ENCODE results near the gene WDHD1. TPM values are rescaled to one million over a fixed set of nuclear protein-coding genes. Genes with fewer than 3 reads are reported as not detected.
A peak's percentile ranks its signal among the peaks of the same experiment; 100 is the strongest.
"Not testable (repeated sequence)": the region's sequence is repeated elsewhere in the genome, so short reads cannot be mapped to it uniquely, and the experiment has no call there.

The WDHD1 gene
- total RNA-seq, 1 donor from 2014 or later = 56.2 TPM

DNA sequence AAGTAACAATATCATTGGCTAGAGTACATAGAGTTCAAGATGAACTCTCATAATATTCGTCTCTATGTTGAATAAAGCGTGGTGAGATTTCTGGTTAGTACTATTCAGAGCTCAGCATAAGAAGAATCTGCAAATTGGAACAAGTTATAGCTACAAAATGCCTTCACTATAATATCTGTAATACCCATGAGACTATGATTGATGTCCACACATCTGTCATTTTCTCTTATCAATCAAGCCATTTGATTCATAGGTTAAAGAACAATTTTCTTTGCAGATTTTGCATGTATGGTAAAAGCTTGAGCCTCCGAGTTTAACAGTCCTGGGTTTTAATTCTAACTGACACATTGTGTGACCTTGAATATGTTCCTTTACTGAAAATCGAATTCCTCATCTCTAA is 1.6 kb upstream of the WDHD1 start:
- H3K4me3 Mint-ChIP-seq = peak overlapping the region; percentile 86

DNA sequence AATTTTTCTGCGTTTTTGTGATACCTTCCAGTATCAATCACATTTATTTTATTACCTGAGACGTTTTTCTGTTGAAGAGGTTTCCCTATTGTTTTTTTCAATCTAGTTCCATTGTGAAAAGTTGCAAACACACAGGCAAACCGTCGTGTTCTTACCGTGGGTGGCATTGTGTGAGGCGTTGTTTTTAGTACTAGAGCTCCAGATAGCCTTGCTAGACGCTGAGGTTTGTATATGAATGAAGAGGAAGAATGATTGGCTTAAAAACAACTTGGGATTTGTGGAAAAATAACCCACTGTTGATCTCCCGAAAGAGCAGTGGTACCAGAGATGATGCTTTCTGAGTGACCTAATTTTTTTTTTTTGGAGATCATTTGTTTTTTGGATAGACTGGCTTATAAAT is 1.2 kb upstream of the WDHD1 start:
- TF ChIP-seq, protein P1, sequence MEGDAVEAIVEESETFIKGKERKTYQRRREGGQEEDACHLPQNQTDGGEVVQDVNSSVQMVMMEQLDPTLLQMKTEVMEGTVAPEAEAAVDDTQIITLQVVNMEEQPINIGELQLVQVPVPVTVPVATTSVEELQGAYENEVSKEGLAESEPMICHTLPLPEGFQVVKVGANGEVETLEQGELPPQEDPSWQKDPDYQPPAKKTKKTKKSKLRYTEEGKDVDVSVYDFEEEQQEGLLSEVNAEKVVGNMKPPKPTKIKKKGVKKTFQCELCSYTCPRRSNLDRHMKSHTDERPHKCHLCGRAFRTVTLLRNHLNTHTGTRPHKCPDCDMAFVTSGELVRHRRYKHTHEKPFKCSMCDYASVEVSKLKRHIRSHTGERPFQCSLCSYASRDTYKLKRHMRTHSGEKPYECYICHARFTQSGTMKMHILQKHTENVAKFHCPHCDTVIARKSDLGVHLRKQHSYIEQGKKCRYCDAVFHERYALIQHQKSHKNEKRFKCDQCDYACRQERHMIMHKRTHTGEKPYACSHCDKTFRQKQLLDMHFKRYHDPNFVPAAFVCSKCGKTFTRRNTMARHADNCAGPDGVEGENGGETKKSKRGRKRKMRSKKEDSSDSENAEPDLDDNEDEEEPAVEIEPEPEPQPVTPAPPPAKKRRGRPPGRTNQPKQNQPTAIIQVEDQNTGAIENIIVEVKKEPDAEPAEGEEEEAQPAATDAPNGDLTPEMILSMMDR (conservative IDR thresholded peaks at IDR 0.05) = no peak
- Mint-ChIP-seq H3K9me3 (no peaks in the 10 kb centered on the region), H3K36me3 (ENCODE audit: low read depth) (peaks cover 3% of the 10 kb centered on the region), H3K4me1 (peaks cover 48% of the 10 kb centered on the region), H3K4me3 (peak overlapping the region; percentile 86), H3K27me3 (ENCODE audit: low read depth) (no peaks in the 10 kb centered on the region), H3K27ac (ENCODE audit: unreplicated experiment) (peak overlapping the region; percentile 96)
- no peak for DNase-seq (ENCODE audit: low read depth, low spot score)

More for the DNA sequence above, 1.6 kb upstream of the WDHD1 start:
- no peak for DNase-seq (ENCODE audit: low read depth, low spot score)
- H3K36me3 Mint-ChIP-seq (ENCODE audit: low read depth) = peaks cover 2% of the 10 kb centered on the region
- TF ChIP-seq, protein P1 (conservative IDR thresholded peaks at IDR 0.05) = no peak
- peaks cover 48% of the 10 kb centered on the region for H3K4me1 Mint-ChIP-seq
- H3K9me3 Mint-ChIP-seq = no peaks in the 10 kb centered on the region
- H3K27me3 Mint-ChIP-seq (ENCODE audit: low read depth) = no peaks in the 10 kb centered on the region
- peak overlapping the region; percentile 96 for H3K27ac Mint-ChIP-seq (ENCODE audit: unreplicated experiment)

DNA sequence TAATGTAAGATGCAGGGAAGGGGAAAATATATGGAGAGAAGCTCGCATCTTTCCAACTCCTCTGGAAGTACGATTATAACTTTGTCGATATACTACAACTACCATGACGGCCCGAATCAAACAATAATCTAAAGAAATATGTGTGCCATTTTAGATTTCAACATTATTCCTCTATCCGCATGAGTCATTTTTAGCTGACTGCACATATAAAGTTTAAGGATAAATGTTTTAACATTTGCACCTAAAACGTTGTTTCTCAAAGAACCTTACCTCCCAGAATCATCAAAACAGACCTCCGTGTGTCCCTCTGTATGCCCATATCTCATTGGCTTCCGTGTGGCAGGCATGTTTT is 482 bp downstream of the WDHD1 start:
- no peak for DNase-seq (ENCODE audit: low read depth, low spot score)
- H3K4me3 Mint-ChIP-seq = peak overlapping the region; percentile 86
- no peaks in the 10 kb centered on the region for H3K27me3 Mint-ChIP-seq (ENCODE audit: low read depth)
- TF ChIP-seq, protein P1 (conservative IDR thresholded peaks at IDR 0.05) = no peak
- peaks cover 46% of the 10 kb centered on the region for H3K4me1 Mint-ChIP-seq
- no peaks in the 10 kb centered on the region for H3K9me3 Mint-ChIP-seq
- H3K36me3 Mint-ChIP-seq (ENCODE audit: low read depth) = peaks cover 4% of the 10 kb centered on the region
- peak overlapping the region; percentile 99 for H3K27ac Mint-ChIP-seq (ENCODE audit: unreplicated experiment)

DNA sequence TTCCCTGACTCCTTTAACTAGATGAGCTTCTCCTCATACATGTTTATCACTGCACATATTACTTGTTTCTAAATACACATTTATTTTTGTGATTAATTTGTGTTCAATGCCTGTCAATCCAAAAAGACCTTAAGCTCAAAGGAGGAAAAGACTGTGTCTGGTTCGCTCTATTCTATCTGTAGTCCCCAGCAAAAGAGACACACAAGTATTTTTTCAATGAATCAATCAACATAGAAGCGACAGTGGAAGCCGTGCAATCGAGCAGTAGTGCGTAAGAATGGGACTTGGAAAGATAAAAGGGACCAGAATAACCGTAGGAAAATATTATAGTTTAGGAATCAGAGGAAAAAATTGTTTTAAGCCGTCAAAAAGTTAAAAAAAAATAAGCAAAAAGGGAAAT is 951 bp downstream of the WDHD1 start:
- no peaks in the 10 kb centered on the region for H3K27me3 Mint-ChIP-seq (ENCODE audit: low read depth)
- no peak for DNase-seq (ENCODE audit: low read depth, low spot score)
- TF ChIP-seq, protein P1 (conservative IDR thresholded peaks at IDR 0.05) = no peak
- peak overlapping the region; percentile 86 for H3K4me3 Mint-ChIP-seq
- peak overlapping the region; percentile 99 for H3K27ac Mint-ChIP-seq (ENCODE audit: unreplicated experiment)
- H3K9me3 Mint-ChIP-seq = no peaks in the 10 kb centered on the region
- peaks cover 42% of the 10 kb centered on the region for H3K4me1 Mint-ChIP-seq
- H3K36me3 Mint-ChIP-seq (ENCODE audit: low read depth) = peaks cover 4% of the 10 kb centered on the region

DNA sequence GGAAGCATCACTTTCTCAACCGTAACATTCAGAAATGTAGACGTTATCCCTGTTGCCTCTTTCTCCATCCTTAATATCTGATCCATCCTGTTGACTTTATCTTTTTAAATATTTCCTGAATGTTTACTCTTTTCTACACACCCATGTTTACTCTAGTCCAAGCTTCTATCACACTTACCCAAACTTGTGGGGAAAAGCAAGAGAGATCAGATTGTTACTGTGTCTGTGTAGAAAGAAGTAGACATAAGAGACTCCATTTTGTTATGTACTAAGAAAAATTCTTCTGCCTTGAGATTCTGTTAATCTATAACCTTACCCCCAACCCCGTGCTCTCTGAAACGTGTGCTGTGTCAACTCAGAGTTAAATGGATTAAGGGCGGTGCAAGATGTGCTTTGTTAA is 2.5 kb downstream of the WDHD1 start:
- H3K4me3 Mint-ChIP-seq; H3K36me3 Mint-ChIP-seq (ENCODE audit: low read depth); H3K27me3 Mint-ChIP-seq (ENCODE audit: low read depth); H3K9me3 Mint-ChIP-seq; DNase-seq (ENCODE audit: low read depth, low spot score); H3K27ac Mint-ChIP-seq (ENCODE audit: unreplicated experiment): not testable (repeated sequence)
- H3K4me1 Mint-ChIP-seq = peaks cover 41% of the 10 kb centered on the region

DNA sequence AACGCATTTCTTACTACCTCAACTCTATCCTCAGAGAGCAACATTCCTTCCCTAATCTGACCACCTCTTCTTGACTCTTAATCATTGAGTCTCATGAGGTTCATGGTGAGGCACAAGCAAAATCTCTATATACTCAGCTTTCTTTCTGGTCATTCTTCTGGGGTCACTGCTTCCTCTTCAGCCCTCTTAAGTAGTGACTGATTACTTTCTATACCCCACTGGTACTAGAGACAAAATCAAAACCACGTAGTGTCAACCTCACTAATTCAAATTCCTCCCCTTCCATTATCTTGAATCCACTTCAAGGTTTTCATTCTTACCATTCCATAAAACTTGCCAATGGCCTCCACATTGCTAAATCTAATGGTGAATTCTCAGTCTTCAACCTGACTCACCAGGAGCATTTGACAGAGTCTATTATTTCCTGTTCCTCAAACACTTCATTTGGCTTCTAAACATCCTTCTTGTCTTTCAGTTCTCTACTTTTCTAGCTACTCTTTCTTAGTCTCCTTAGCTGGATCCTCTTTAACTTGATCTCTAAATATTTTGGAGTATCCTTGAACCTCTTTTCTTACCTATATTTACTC is 6.8 kb downstream of the WDHD1 start:
- H3K4me3 Mint-ChIP-seq = no peak overlapping the region
- TF ChIP-seq, protein P1 (conservative IDR thresholded peaks at IDR 0.05) = no peak
- H3K27me3 Mint-ChIP-seq (ENCODE audit: low read depth) = no peaks in the 10 kb centered on the region
- peaks cover 10% of the 10 kb centered on the region for H3K4me1 Mint-ChIP-seq
- peaks cover 2% of the 10 kb centered on the region for H3K9me3 Mint-ChIP-seq
- no peak overlapping the region for H3K27ac Mint-ChIP-seq (ENCODE audit: unreplicated experiment)
- H3K36me3 Mint-ChIP-seq (ENCODE audit: low read depth) = peaks cover 17% of the 10 kb centered on the region
- DNase-seq (ENCODE audit: low read depth, low spot score) = no peak

Measured in neural crest cell (in vitro differentiated cells).